K562 (cell line): ENCODE measurements around the gene MPDU1. TPM values are rescaled to one million over a fixed set of nuclear protein-coding genes. Genes with fewer than 3 reads are reported as not detected.

Source experiments
- CCNT2 ChIP-seq: IDR thresholded peaks from 2 replicates; pipeline ENCODE4 v1.6.1; 2011; ENCODE audit warnings: borderline replicate concordance, low read depth, mild to moderate bottlenecking, moderate library complexity, mixed read lengths, low read length; ENCODE audit not compliant: insufficient read length; ENCODE audit errors: extremely low read depth
- CEBPB ChIP-seq: fragments of 450-650 bp; IDR thresholded peaks from 2 replicates; pipeline ENCODE4 v1.6.1; 2016; ENCODE audit warnings: missing genetic modification characterization, missing compliant biosample characterization
- COPS2 ChIP-seq: fragments of 450-650 bp; conservative IDR thresholded peaks from 2 replicates; pipeline ENCODE4 v1.6.1; 2016; ENCODE audit warnings: mild to moderate bottlenecking, moderate library complexity
- CREB1 ChIP-seq, 2 experiments: sonication (generic) in 1 of 2; formaldehyde crosslinking in 1 of 2; IDR thresholded peaks; 2 replicates each; pipeline versions ENCODE4 v1.6.1 to v1.8.0; 2012 to 2022; ENCODE audit warnings: inconsistent platforms in 1 of 2, mild to moderate bottlenecking in 1 of 2, missing genetic modification reagents in 1 of 2, moderate library complexity in 1 of 2
- DDX20 ChIP-seq: fragments of 450-650 bp; IDR thresholded peaks from 2 replicates; pipeline ENCODE4 v1.6.1; 2016; ENCODE audit warnings: missing genetic modification characterization, low read depth, mild to moderate bottlenecking, missing compliant biosample characterization, moderate library complexity
- EHMT2 ChIP-seq: fragments of 450-650 bp; IDR thresholded peaks from 2 replicates; pipeline ENCODE4 v1.6.1; 2018; ENCODE audit warnings: antibody characterized with exemption
- ELF1 ChIP-seq: fragments of 200-800 bp; sonication (Bioruptor generic); IDR thresholded peaks from 2 replicates; pipeline ENCODE4 v1.6.1; 2016; ENCODE audit warnings: missing genetic modification characterization, missing compliant biosample characterization
- HMBOX1 ChIP-seq: sonication (generic); IDR thresholded peaks from 2 replicates; pipeline ENCODE4 v1.6.1; 2016
- NEUROD1 ChIP-seq: fragments of 150-350 bp; IDR thresholded peaks from 2 replicates; pipeline ENCODE4 v1.6.1; 2014; ENCODE audit warnings: borderline replicate concordance, low read length, low read depth; ENCODE audit not compliant: partially characterized antibody
- NR4A1 ChIP-seq, 2 experiments: fragments of 250-450 bp in 1 of 2; fragments of 450-650 bp in 1 of 2; sonication (Bioruptor Pico) in 1 of 2; IDR thresholded peaks; 2 replicates each; pipeline versions ENCODE4 v1.4.0 to v1.6.1; 2016 to 2020; ENCODE audit warnings: mild to moderate bottlenecking in 2 of 2, missing compliant biosample characterization in 1 of 2, missing genetic modification characterization in 1 of 2, moderate library complexity in 1 of 2
- PHB2 ChIP-seq: fragments of 450-650 bp; IDR thresholded peaks from 2 replicates; pipeline ENCODE4 v1.6.1; 2017; ENCODE audit warnings: low read depth
- PHTF2 ChIP-seq: fragments of 250-450 bp; sonication (Bioruptor Pico); IDR thresholded peaks from 2 replicates; pipeline ENCODE4 v1.5.0; 2021; ENCODE audit warnings: mild to moderate bottlenecking
- PTRF ChIP-seq: fragments of 450-650 bp; IDR thresholded peaks from 2 replicates; pipeline ENCODE4 v1.6.1; 2016; ENCODE audit warnings: mild to moderate bottlenecking, missing genetic modification characterization, missing compliant biosample characterization
- TCF7L2 ChIP-seq: fragments of 150-350 bp; IDR thresholded peaks from 2 replicates; pipeline ENCODE4 v1.6.1; 2016; ENCODE audit warnings: low read depth, mild to moderate bottlenecking, low read length, moderate library complexity
- TRIM28 ChIP-seq: fragments of 450-650 bp; IDR thresholded peaks from 2 replicates; pipeline ENCODE4 v1.6.1; 2017
- ZNF354B ChIP-seq: fragments of 250-450 bp; sonication (Bioruptor Pico); IDR thresholded peaks from 2 replicates; pipeline ENCODE4 v1.4.0; 2020
- ZNF583 ChIP-seq: fragments of 250-450 bp; sonication (Bioruptor Pico); IDR thresholded peaks from 2 replicates; pipeline ENCODE4 v1.4.0; 2020
- polyA plus RNA-seq, 8 experiments: library from polyadenylated mRNA; depleted of rRNA in 4 of 8; stranded (reverse) in 5 of 8; unstranded in 3 of 8; fragments of >200 nt; fragmentation: Nextera tagmentation in 2 of 8; fragmentation: Illumina TruSeq in 1 of 8; extraction: Ambion mirVana in 2 of 8; extraction: Trizol in 1 of 8; gene quantifications; 2 replicates each; pipeline versions ENCODE4 v1.2.1 to v1.2.3, GENCODE V29; 2011 to 2014; ENCODE audit warnings: inconsistent platforms in 1 of 8, missing spikeins in 1 of 8
- total RNA-seq, 7 experiments: library from RNA; depleted of rRNA in 6 of 7; stranded (reverse); fragments of >200 nt in 6 of 7; fragmentation: Illumina TruSeq in 2 of 7; extraction: Trizol in 2 of 7; gene quantifications; 2 replicates each; pipeline versions ENCODE4 v1.2.1 to v1.2.3, GENCODE V29; 2011 to 2021; ENCODE audit warnings: low replicate concordance in 1 of 7
- TF ChIP-seq, protein P1 (sequence below), 2 experiments: fragments of 450-650 bp in 1 of 2; sonication (generic) in 1 of 2; formaldehyde crosslinking in 1 of 2; IDR thresholded peaks; 2 replicates each; pipeline versions ENCODE4 v1.7.1 to v1.9.0; 2016 to 2022; ENCODE audit warnings: inconsistent platforms in 1 of 2, mild to moderate bottlenecking in 1 of 2, missing genetic modification reagents in 1 of 2

The MPDU1 gene
- total and polyA plus RNA-seq, 9 of the 15 experiments (the other 6 are each of a cell fraction or from before 2014, with no cell fraction given): 4.9 to 179 (median 77.1) TPM

GRCh38 chr17:7583253-7584109 lies at the start of gene MPDU1 (continued):
- TF ChIP-seq PHB2 (no peak), NR4A1 (CRISPR knock-in tag; IDR thresholded peaks at IDR 0.05) (no peak), NR4A1 (tag; IDR thresholded peaks at IDR 0.05) (peak; percentile 91), ELF1 (tag) (peak; percentile 96), ZNF354B (CRISPR knock-in tag) (no peak), DDX20 (tag) (no peak), PTRF (tag) (no peak), CEBPB (tag) (no peak), TCF7L2 (peak; percentile 52; the same call in 1 of the 2 replicates), EHMT2 (0 out of 2 replicates have a peak, but pooled peaks have one; percentile 33), HMBOX1 (no peak), NEUROD1 (peak; percentile 4), CREB1 (IDR thresholded peaks at IDR 0.05) (no peak), CREB1 (CRISPR knock-in tag; IDR thresholded peaks at IDR 0.05) (peak; percentile 47), COPS2 (no peak), ZNF583 (CRISPR knock-in tag) (no peak; the same call in 1 of the 2 replicates), TRIM28 (no peak), PHTF2 (CRISPR knock-in tag) (no peak), CCNT2 (peak; percentile 62)
- TF ChIP-seq, protein P1, sequence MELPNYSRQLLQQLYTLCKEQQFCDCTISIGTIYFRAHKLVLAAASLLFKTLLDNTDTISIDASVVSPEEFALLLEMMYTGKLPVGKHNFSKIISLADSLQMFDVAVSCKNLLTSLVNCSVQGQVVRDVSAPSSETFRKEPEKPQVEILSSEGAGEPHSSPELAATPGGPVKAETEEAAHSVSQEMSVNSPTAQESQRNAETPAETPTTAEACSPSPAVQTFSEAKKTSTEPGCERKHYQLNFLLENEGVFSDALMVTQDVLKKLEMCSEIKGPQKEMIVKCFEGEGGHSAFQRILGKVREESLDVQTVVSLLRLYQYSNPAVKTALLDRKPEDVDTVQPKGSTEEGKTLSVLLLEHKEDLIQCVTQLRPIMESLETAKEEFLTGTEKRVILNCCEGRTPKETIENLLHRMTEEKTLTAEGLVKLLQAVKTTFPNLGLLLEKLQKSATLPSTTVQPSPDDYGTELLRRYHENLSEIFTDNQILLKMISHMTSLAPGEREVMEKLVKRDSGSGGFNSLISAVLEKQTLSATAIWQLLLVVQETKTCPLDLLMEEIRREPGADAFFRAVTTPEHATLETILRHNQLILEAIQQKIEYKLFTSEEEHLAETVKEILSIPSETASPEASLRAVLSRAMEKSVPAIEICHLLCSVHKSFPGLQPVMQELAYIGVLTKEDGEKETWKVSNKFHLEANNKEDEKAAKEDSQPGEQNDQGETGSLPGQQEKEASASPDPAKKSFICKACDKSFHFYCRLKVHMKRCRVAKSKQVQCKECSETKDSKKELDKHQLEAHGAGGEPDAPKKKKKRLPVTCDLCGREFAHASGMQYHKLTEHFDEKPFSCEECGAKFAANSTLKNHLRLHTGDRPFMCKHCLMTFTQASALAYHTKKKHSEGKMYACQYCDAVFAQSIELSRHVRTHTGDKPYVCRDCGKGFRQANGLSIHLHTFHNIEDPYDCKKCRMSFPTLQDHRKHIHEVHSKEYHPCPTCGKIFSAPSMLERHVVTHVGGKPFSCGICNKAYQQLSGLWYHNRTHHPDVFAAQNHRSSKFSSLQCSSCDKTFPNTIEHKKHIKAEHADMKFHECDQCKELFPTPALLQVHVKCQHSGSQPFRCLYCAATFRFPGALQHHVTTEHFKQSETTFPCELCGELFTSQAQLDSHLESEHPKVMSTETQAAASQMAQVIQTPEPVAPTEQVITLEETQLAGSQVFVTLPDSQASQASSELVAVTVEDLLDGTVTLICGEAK (IDR thresholded peaks at IDR 0.05): peak; percentile 98
- TF ChIP-seq, protein P1 (CRISPR knock-in tag; IDR thresholded peaks at IDR 0.05): no peak
